Subcutaneous adipose tissue (tissue), 4 donors: Measurements from ENCODE around the gene LHFPL6. TPM values are rescaled to one million over a fixed set of nuclear protein-coding genes. Genes with fewer than 3 reads are reported as not detected.

ENCODE experiments used
- total RNA-seq, 4 donors: library from RNA; depleted of rRNA; stranded (reverse); fragments of >200 nt; gene quantifications; one replicate each; pipeline ENCODE4 v1.1.0, GENCODE V29; 2016
- TF ChIP-seq, protein P1 (sequence below): fragments of 450-650 bp; IDR thresholded peaks from one replicate; pipeline ENCODE4 v1.5.1; 2016; ENCODE audit warnings: low read depth, mild to moderate bottlenecking, control low read depth, antibody characterized with exemption, moderate library complexity

LHFPL6 gene
- total RNA-seq, 4 donors from 2014 or later, result 75.2 to 106 (median 90.4) TPM

- TF ChIP-seq, protein P1, sequence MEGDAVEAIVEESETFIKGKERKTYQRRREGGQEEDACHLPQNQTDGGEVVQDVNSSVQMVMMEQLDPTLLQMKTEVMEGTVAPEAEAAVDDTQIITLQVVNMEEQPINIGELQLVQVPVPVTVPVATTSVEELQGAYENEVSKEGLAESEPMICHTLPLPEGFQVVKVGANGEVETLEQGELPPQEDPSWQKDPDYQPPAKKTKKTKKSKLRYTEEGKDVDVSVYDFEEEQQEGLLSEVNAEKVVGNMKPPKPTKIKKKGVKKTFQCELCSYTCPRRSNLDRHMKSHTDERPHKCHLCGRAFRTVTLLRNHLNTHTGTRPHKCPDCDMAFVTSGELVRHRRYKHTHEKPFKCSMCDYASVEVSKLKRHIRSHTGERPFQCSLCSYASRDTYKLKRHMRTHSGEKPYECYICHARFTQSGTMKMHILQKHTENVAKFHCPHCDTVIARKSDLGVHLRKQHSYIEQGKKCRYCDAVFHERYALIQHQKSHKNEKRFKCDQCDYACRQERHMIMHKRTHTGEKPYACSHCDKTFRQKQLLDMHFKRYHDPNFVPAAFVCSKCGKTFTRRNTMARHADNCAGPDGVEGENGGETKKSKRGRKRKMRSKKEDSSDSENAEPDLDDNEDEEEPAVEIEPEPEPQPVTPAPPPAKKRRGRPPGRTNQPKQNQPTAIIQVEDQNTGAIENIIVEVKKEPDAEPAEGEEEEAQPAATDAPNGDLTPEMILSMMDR, result no peak
Measured at GRCh38 chr13:39371706-39372105, 231.3 kb downstream of the LHFPL6 start.

DNA sequence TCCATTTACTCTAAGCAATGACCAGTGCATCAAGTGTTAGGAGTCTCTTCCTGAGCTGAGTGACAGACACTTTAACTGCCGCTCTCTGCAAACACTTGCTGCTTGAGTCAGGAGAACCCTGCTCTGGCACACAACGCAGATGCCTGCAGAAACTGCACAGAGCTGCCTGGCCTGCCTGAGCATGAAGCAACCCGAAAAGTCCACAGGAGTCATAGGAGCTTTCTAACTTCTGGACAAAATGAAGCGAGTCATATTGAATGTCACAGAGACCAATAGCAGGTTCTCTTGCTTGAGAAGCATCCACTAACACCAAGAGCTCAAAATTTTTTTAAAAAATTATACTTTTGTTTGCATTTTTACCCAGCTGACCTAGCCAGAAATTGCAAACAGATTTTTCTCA lies 232.4 kb downstream of the LHFPL6 start:
- TF ChIP-seq, protein P1, result no peak

GRCh38 chr13:39370048-39370447 lies 232.9 kb downstream of the LHFPL6 start:
- TF ChIP-seq, protein P1, result no peak

GRCh38 chr13:39369161-39369890 lies 233.7 kb downstream of the LHFPL6 start:
- TF ChIP-seq, protein P1, result no peak

DNA sequence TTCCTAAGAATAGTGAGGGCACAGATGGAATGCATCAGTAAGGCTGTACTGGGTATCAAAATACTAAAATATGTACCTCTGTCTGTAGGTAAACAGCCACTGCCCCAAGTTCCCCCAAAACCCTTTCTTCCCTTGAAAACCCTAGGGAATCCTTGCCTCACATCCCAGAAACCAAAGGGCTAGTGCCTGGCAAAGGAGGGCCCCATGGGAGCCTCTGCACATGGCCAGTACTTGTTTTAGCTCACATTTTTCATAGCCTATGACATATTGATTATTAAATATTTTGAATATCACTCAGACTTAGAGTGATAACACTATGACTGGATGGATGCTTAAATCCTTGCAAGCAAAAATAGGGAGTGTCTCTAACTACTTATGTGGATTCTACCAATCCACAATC lies 237.1 kb downstream of the LHFPL6 start:
- TF ChIP-seq, protein P1, result no peak

DNA sequence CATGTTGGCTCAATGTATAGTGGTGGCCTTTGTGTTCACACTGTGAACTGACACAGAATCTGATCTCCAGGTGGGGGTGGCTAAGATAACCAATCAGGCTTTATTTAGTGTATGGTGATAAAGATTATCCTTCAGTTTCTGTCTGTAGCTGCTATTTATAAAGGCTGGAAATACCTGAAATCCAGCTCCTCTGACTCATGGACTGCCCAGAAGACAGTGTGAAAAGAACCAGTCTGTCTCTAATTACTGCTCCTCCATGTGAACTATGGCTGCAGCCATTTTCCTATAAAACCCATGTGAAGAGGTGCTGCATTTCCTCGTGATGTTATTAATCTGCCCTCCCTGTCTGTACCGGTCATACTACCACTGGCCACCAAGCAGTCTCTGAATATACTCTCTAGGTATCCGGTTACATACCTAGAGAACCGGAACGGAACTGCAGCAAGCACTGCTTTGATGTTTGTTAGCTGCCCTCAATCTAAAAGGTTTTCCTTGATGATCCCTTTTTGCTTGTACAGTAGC lies 238.0 kb downstream of the LHFPL6 start:
- TF ChIP-seq, protein P1, result no peak

- TF ChIP-seq, protein P1, result no peak
Measured at GRCh38 chr13:39363382-39363772, 239.6 kb downstream of the LHFPL6 start.
